AG09309 (cell line): Measurements from ENCODE around the gene RUNX2.

Source experiments
- DNase-seq: peaks from one replicate; pipeline ENCODE4 v3.0.0-alpha.2; 2010; ENCODE audit warnings: low read depth
- H3K4me3 ChIP-seq: 2 replicates; pipeline ENCODE4 v1.5.1; 2011; ENCODE audit warnings: mild to moderate bottlenecking, low read depth, low read length, moderate library complexity; ENCODE audit not compliant: control insufficient read depth
- CTCF ChIP-seq: IDR thresholded peaks from 2 replicates; pipeline ENCODE4 v1.5.1; 2011; ENCODE audit warnings: mild to moderate bottlenecking, low read depth, low read length, inconsistent platforms; ENCODE audit not compliant: insufficient read depth, control insufficient read depth; ENCODE audit errors: missing control alignments

Gene RUNX2

GRCh38 chr6:45448417-45449389, 120.6 kb downstream of the RUNX2 start:
- no peak overlapping the region for H3K4me3 ChIP-seq
- peak; percentile 65 for DNase-seq
- no peak for TF ChIP-seq CTCF

- no peak for DNase-seq
- H3K4me3 ChIP-seq: no peak overlapping the region
- TF ChIP-seq CTCF: no peak
Observed at GRCh38 chr6:45450132-45450531, 122.0 kb downstream of the RUNX2 start.

GRCh38 chr6:45450831-45451230, 122.7 kb downstream of the RUNX2 start:
- no peak overlapping the region for H3K4me3 ChIP-seq
- DNase-seq: no peak
- no peak for TF ChIP-seq CTCF

GRCh38 chr6:45454008-45454911, 126.1 kb downstream of the RUNX2 start:
- no peak for TF ChIP-seq CTCF
- DNase-seq: peak; percentile 67
- no peak overlapping the region for H3K4me3 ChIP-seq

GRCh38 chr6:45455408-45455807, 127.3 kb downstream of the RUNX2 start:
- no peak for TF ChIP-seq CTCF
- no peak overlapping the region for H3K4me3 ChIP-seq
- no peak for DNase-seq

- no peak for TF ChIP-seq CTCF
- DNase-seq: no peak
- H3K4me3 ChIP-seq: no peak overlapping the region
Observed at GRCh38 chr6:45457141-45457540, 129.0 kb downstream of the RUNX2 start.
